ENCODE data around the gene ZNF408.

Gene ZNF408

DNA sequence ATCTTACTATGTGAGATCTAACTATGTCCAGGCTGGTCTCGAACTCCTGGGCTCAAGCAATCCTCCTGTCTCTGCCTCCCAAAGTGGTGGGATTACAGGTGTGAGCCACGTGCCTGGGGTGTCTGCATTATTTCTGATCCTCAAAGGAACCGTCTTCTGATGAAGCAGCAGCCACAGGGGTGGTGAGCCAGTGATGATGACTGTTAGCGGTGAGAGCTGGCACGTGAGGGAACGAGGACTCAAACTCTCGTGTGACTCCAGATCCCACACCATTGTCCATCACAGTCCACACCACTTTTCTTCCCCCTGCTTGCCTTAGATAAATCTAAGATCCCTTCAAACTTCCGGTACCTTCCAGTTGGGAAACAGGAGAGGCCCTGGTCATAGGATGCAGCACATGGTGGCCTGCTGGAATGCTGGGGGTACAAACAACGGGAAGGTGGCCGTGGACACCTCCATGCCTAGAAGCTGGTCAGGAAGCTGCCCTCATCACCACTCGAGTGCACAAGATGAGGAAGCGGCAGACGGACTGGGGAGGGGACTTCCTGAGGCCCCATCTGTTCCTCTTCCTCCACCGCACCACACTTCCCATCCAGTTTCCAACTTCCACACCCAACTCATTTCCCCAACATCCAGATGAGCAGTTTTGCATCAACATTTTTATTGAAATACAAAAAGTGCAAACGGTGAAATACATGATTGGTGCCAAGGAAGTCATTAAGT is 24.2 kb upstream of the ZNF408 start:
- no peak for DNase-seq

GRCh38 chr11:46677169-46677568 is 23.7 kb upstream of the ZNF408 start:
- DNase-seq = no peak

- no peak for DNase-seq
These were observed 22.7 kb upstream of the ZNF408 start for GRCh38 chr11:46677991-46678740.

DNA sequence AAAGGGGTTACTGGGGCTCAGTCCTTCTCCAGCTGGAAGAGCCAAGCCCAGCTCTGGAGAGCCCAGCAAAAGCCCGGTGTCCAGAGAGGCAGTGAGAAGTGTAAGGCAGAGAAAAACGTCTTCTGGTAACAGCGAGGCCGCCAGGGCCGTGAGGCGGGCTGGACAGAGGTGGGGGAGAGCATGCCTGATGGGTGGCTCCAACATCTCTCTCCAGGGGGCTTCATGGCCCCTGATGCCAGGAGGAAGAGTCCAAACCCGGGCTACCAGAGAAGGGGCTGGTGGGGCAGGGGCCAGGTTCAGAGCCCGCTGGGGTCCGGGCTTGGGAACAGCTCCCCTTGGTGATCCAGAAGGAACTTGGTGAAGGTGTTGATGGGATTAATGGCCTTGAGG is 22.1 kb upstream of the ZNF408 start:
- no peak for DNase-seq

- DNase-seq = no peak
These were observed 21.3 kb upstream of the ZNF408 start for GRCh38 chr11:46679241-46680163.

GRCh38 chr11:46680164-46680760 is 20.6 kb upstream of the ZNF408 start:
- no peak for DNase-seq

DNA sequence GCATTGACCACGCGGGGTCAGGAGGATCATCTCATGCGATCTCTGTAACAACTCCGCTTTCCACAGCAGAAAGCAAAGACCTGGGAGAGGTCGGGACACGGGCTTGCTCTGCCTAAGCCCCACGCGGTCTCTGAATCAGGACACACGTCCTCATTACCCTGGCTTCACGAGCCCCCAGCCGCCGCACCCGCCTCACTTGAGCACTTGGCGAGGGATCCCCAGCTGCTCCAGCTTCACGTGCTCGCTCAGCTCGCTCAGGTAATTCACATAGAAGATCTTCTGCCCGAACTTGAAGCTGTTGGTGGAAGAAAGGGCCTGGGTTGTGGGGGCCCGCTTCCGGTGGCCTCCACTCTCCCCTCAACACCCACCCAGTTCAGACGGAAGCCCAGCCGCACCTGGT is 20.0 kb upstream of the ZNF408 start:
- DNase-seq = no peak

GRCh38 chr11:46681814-46682213 is 19.0 kb upstream of the ZNF408 start:
- no peak for DNase-seq

DNA sequence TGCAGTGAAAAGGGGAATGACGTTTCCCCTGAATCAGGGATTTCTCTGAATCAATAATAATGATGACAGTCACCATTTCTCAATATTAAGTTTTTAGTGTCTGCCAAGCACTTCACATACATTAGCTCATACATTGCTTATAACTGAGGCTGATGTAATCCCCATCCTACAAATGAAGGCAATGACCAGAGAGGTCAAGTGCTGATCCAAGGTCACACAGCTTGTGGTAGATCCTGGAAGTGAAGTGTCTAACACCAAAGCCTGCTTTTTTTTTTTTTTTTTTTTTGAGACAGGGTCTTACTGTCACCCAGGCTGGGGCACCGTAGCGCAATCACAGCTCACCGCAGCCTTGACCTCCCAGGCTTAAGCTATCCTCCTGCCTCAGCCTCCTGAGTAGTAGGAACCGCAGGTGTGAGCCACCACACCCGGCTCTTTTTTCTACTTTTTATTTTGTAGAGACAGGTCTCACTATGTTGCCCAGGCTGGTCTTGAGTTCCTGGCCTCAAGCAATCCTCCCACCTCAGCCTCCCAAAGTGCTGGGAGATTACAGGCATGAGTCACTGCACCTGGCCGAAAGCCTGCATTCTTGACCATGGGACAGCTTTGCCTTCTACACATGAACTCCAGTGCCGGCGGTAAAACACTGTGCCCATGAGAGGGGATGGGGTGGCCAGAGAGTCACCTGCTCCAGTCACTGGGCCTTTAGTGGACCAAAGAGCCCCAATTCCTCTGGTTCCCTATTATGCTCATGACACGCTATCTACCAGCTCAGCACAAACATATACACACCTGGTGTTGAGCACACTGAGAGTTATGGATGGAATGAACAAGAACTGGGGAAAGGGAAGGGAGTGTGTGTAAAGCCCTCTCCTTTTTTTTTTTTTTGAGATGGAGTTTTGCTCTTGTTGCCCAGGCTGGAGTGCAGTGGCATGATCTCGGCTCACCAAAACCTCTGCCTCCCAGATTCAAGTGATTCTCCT is 17.8 kb upstream of the ZNF408 start:
- no peak for DNase-seq

GRCh38 chr11:46684367-46684766 is 16.5 kb upstream of the ZNF408 start:
- no peak for DNase-seq

- DNase-seq = no peak
These were observed 13.7 kb upstream of the ZNF408 start for GRCh38 chr11:46686886-46687795.

DNA sequence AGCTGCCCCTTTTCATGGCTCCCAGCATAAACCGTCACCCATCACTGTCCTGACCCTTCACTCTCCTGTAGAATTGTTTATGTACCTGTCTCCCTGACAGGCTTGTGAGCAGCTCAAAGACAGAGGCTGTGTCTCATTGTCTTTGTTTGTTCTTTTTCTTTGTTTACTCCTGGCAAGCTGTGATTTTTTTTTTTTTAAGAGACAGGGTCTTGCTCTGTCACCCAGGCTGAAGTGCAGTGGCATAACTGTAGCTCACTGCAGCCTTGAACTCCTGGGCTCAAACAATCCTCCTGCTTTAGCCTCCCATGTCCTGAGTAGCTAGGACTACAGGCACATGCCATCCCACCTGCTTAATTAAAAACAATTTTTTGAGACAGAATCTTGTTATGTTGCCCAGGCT is 10.1 kb upstream of the ZNF408 start:
- DNase-seq = no peak

- no peak for DNase-seq
These were observed 8.4 kb upstream of the ZNF408 start for GRCh38 chr11:46692450-46692849.

DNA sequence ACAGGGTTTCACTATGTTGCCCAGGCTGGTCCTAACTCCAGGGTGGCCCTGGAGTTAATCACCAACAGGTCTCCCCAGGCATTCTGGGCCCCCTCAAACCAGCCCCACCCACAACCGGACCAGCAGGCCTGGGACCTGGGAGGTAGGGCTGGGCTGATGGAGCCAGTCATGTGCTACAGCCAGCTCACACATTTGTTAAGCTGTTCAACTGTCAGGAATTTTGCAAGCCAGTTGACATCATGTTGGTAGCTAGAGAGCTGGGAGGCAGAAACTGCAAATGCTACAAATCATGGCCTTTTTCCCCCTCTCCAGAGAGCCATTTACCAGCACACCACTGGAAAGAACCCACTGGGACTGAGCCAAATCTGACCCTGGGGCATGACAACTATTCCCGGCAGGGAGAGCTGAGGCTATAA is 7.2 kb upstream of the ZNF408 start:
- DNase-seq = no peak

DNA sequence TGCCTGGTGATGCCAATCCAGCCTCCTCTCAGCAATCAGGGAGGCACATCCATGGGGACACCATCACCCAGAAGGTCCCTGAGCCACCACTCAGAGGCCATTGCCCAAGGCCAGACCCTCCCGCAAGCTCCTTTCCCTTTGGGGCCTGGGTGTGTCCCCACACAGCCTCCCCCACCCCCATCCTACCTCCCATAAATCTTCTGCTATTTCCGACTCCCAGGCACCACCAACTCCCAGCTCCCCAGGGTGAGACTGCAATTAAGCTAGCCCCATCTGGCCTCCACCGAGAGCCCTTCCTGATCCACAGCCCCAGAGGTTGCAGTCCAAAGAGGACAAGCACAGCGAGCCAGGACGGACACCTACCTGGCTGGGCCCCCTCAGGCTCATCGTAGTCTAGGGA is 6.8 kb upstream of the ZNF408 start:
- DNase-seq = no peak

DNA sequence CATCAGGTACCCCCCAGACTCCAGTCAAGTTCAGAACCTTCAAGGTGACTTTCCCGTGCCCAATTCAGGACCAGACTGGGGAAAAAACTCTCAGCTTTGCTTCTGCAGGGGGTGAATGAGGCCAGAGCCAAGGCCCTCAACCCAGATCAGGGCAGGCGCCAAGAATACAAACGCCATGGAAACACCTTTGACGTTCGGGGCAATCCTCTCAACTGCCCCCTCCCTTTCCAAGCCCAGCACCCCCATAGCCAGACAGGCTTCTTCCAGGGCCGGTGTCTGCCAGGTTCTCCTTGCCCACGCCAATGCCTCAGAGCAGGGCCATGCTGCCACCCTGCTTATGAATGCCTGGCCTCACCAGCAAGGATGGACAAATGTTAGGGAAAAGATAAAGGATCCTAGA is 6.2 kb upstream of the ZNF408 start:
- no peak for DNase-seq

GRCh38 chr11:46695345-46696211 is 5.3 kb upstream of the ZNF408 start:
- DNase-seq = no peak

DNA sequence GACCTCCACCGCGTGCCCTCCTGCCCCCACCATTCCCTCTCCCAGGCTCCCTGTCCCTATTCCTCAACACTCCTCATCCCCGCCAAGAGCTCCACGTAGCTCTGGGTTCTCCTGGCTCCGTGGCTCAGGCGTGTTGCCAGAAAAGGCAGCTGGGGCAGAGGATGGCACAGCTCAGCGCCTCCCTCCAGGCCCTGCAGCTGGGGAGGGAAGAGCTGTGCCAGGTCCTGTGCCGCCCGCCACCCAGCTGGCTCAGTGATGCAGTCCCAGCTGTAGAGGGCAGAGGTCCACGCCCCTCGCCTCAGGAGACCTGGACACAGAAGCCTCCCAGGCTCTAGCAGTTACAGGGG is 4.6 kb upstream of the ZNF408 start:
- no peak for DNase-seq

GRCh38 chr11:46697303-46697702 is 3.5 kb upstream of the ZNF408 start:
- no peak for DNase-seq

- DNase-seq = no peak
These were observed 3.1 kb upstream of the ZNF408 start for GRCh38 chr11:46697723-46698122.

Data from stimulated activated CD4-positive, alpha-beta T cell treated with anti-CD3 and anti-CD28 coated beads, Interleukin-4, amount 100 ng/mL, for 4 hours (primary cell).